Occipital lobe (tissue), 2 donors: ENCODE data around the gene NDUFS7. TPM values are rescaled to one million over a fixed set of nuclear protein-coding genes. Genes with fewer than 3 reads are reported as not detected.
"Not testable (repeated sequence)": the region's sequence is repeated elsewhere in the genome, so short reads cannot be mapped to it uniquely, and the experiment has no call there.

Experiments used
- DNase-seq: peaks from one replicate; lab custom pipeline; 2025; lab: John Stamatoyannopoulos, UW
- total RNA-seq: library from RNA; depleted of rRNA; stranded (reverse); fragments of >200 nt; gene quantifications from one replicate; pipeline ENCODE4 v1.2.3, GENCODE V29; 2014

The NDUFS7 gene
- total RNA-seq, 1 donor from 2014 or later: 26.5 TPM

- no peak for DNase-seq
Observed at GRCh38 chr19:1417681-1418495, 34.2 kb downstream of the NDUFS7 start.

DNA sequence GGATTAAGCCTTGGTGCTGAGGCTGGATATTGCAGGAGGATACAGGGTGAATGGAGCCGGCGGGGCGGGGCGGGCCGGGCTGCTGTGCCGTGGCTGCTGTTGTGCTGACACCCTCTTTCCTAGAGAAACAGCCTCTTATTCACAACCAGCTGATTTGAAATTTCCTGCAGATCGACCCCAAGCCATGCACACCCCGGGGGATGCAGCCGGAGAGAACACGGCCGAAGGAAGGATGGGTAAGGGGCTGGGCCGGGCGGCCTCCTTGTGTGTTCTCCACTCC lies 34.7 kb downstream of the NDUFS7 start:
- DNase-seq: no peak

- DNase-seq: no peak
Observed at GRCh38 chr19:1418951-1419738, 35.4 kb downstream of the NDUFS7 start.

DNA sequence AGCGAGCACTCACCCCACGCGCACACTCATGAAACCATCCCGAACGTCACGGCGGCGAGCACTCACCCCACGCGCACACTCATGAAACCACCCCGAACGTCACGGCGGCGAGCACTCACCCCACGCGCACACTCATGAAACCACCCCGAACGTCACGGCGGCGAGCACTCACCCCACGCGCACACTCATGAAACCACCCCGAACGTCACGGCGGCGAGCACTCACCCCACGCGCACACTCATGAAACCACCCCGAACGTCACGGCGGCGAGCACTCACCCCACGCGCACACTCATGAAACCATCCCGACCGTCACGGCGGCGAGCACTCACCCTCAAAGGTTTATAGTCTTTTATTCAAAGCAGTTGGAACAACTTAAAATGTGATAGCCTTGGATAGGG lies 36.4 kb downstream of the NDUFS7 start:
- not testable (repeated sequence) for DNase-seq

- no peak for DNase-seq
Observed at GRCh38 chr19:1420590-1420989, 36.9 kb downstream of the NDUFS7 start.

DNA sequence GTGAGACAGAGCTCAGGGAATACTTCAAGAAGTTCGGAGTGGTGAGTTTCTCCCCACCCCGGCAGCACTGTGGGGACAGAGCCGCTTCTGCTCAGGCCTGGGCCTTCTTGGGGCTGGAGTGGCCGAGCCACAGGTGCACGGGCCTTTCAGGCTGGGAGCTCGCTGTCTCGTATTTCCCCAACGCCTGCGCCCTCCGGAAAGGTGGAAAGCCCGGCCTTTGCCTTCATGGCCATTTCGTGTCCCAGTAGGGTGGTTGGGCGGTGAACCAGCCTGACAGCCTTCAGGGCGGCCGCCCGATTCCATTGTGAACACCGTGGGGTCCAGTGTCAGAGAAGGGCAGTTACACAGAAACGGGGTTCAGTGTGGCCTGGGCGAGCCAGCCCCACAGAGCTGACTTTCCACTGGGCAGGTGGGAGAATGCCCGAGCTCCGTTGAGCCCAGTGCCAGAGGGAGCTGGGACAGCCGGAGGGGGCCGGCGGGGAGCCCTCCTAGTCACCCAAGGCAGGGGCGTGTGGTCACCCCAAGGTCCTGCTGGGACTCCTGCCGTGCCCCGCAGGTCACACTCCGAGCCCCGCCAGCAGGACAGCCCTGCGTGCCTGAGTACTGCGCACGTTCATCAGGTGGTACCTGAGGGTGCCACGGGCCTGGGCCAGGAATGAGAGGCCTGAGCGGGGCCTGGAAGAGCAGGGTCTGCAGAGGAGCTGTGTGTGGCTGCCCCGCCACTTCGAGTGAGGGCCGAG lies 37.7 kb downstream of the NDUFS7 start:
- DNase-seq: no peak

DNA sequence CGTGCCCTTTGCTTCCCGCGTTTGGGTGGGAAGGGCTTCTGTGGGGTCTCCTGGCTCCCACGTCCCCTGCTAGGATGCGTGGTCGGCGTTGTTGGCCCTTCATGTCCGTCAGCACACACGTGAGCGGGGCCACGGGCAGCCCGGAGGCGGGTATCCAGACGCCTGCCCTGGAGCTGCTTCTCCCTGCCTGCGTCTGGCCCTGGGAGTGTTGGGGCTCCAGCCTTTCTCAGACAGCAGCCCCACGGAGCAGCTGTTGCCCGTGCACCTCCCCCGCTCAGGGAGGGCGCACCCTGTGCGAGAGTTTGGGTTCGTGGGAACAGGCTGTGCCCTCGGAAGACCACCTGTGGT lies 38.2 kb downstream of the NDUFS7 start:
- no peak for DNase-seq

- DNase-seq: no peak
Observed at GRCh38 chr19:1422360-1422759, 38.7 kb downstream of the NDUFS7 start.

DNA sequence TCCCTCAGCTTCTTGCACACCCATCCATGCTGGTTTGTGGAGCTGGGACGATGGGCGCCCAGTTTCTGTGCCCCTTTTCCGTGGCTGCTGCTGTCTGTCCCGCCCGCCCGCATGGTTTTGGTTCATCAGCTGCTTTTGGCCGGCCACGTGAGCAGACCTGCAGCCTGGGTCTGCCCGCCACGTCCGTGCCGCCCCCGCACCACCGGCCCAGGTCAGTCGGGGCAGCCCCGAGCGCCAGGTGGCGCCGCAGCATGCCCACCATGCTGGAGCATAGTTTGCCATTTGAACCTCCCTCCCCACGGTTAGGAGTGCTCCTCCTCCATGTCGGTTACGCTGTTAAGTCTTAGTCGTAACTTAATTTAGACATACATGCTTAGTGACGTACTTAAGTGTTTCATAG lies 39.2 kb downstream of the NDUFS7 start:
- DNase-seq: no peak

DNA sequence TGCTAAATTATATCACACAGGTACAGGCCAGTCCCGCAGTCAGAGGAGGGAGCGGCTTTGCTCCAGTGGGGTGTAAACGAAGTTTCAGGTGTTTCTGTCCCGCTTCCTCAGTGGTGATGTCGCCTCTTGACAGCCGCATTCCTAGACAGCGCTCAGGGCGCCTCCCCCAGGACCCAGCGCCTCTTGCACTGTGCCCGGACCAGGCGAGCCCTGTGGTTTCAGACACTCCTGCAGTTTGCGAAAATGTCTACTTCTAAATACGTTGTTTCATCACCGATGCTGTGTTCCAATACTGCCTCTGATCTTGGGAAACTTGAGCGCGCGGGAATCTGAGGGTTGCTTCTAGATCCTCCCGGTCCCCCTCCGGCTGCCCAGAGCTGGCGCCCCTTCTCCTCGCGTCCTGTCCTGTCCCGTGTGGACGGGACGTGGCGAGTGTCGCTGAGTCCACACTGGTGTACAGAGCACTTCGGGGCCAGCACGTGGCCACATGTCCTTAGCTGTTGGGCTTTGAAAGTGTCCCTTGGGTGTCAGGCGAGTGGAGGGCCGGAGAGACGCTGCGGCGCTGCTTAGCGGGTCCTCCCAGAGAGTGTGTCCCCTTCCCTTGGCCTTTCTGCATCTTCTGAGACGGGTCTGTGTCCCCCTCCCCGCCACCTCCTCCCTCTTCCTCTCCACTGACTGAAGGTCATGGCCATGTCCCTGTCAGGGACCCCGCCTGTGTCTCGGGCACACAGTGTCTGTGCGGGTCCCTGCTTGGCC lies 39.9 kb downstream of the NDUFS7 start:
- DNase-seq: no peak

DNA sequence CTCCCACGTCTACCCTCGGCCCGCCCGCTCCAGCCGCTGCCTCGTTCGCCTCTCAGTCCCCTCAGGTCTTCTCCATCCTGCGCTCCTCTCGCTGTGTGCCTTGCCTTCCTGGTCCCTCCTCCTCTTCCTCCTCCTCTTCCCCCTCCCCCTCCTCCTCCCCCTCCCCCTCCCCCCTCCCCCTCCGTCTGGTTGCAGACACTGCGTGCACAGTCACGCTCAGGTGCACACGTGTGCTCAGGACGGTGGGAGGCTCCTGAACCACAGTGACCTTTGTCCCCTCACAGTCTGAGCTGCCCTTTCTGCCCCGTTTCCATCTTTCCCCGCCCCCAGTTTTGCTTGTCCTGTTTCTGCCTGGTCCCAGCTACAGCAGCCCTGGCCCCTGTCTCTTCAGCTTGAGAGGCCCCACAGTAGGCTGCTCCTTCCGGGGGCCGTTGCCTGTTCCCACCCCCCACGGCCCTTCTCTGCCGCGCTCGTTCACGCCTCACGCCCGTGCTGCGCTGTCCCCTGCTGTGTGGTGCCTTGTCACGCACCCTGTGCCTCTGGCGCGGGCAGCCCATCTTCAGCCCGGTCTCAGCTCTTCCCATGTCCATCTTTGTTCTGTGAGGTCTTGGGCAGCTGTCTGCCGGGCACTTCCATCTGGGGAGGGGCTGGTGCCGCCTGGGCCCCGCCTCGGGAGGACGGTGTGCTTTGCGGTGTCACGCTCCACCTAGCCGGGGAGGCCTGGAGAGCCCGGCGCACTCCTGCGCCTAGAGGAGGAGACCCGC lies 40.7 kb downstream of the NDUFS7 start:
- no peak for DNase-seq

- DNase-seq: no peak
Observed at GRCh38 chr19:1425102-1425837, 41.6 kb downstream of the NDUFS7 start.

GRCh38 chr19:1425902-1426301 lies 42.2 kb downstream of the NDUFS7 start:
- no peak for DNase-seq

DNA sequence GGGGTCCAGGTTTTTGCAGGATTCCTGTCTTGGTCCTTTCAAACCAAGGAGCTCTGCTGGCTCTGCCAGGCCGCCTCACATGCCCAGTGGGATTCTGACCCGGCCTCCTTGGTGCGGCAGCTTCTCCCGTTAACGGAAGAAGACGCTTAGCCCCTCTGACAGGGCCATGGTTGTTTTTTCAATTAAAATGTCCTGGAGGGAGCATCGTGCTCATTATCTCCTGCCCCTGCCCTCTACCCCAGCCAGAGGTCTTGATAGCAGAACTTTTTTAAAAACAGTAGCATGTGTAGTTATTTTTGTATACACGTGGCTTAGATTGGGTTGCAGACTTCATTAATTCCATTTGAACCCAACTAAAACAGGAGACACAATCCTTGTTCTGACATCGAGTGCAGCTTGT lies 43.0 kb downstream of the NDUFS7 start:
- DNase-seq: no peak

GRCh38 chr19:1427221-1427920 lies 43.7 kb downstream of the NDUFS7 start:
- DNase-seq: no peak

- no peak for DNase-seq
Observed at GRCh38 chr19:1428738-1429391, 45.2 kb downstream of the NDUFS7 start.

- DNase-seq: no peak
Observed at GRCh38 chr19:1429750-1430149, 46.0 kb downstream of the NDUFS7 start.

GRCh38 chr19:1430246-1430645 lies 46.5 kb downstream of the NDUFS7 start:
- no peak for DNase-seq
